ENCODE data around the gene MTMR11. TPM values are rescaled to one million over a fixed set of nuclear protein-coding genes. Genes with fewer than 3 reads are reported as not detected.

The MTMR11 gene
- total and polyA plus RNA-seq, 10 of the 15 experiments (the other 5 are each of a cell fraction or from before 2014, with no cell fraction given), result 0.35 to 1.1 (median 0.73) TPM

DNA sequence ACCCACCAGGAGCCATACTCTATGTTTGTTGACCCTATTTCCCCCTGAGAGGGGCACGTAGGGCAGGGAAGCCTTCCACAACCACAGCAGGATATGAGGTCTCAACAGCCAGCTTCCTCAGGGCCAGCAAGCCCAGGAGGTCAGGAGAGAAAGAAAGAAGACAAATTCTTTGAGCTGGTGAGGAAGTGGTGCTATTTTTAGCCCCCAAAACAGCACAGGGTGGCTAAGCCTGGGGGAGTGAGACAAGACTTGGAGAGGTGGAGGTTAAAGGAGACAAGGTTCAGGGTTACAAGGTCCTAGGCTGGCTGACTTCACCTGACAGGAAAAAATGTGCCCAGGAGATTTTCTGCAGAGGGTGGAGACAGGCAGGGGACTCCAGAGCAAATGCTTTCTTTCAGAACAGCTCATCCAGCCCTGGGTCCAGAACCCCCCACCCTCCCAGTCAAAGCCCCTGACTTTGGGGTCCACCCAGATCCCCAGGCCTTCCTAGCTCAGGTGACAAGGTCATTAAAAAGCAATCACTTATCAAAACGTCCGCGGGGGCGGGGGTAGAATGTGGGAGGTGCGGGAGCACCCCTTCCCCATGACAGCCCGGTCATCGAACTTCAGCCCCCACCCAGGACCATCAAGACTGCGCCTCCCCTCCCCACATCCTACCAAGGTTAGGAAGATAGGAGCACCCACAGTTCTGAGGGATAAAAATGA, 20.3 kb downstream of the MTMR11 start (continued):
- TF ChIP-seq ZNF687 (IDR thresholded peaks at IDR 0.05) (no peak), GATAD2B (conservative IDR thresholded peaks at IDR 0.05; ENCODE audit: low read depth) (no peak), ZNF217 (IDR thresholded peaks at IDR 0.05) (no peak), LARP7 (IDR thresholded peaks at IDR 0.05) (no peak), IKZF2 (IDR thresholded peaks at IDR 0.05) (no peak), FOXK2 (IDR thresholded peaks at IDR 0.05) (no peak), SUPT20H (IDR thresholded peaks at IDR 0.05; ENCODE audit: borderline replicate concordance, control insufficient read depth, low read depth, low read length) (no peak), BMI1 (IDR thresholded peaks at IDR 0.05; ENCODE audit: borderline replicate concordance) (no peak), SUZ12 (IDR thresholded peaks at IDR 0.05; ENCODE audit: unreplicated experiment) (no peak), EED (IDR thresholded peaks at IDR 0.05; ENCODE audit: low read depth) (no peak)
- TF ChIP-seq, protein P1, sequence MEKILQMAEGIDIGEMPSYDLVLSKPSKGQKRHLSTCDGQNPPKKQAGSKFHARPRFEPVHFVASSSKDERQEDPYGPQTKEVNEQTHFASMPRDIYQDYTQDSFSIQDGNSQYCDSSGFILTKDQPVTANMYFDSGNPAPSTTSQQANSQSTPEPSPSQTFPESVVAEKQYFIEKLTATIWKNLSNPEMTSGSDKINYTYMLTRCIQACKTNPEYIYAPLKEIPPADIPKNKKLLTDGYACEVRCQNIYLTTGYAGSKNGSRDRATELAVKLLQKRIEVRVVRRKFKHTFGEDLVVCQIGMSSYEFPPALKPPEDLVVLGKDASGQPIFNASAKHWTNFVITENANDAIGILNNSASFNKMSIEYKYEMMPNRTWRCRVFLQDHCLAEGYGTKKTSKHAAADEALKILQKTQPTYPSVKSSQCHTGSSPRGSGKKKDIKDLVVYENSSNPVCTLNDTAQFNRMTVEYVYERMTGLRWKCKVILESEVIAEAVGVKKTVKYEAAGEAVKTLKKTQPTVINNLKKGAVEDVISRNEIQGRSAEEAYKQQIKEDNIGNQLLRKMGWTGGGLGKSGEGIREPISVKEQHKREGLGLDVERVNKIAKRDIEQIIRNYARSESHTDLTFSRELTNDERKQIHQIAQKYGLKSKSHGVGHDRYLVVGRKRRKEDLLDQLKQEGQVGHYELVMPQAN (conservative IDR thresholded peaks at IDR 0.05), result no peak

All from GM12878 (cell line).